GM18520 (cell line): ENCODE results near the gene ZFHX3.
A peak's percentile ranks its signal among the peaks of the same experiment; 100 is the strongest.
"Not testable (repeated sequence)": the region's sequence is repeated elsewhere in the genome, so short reads cannot be mapped to it uniquely, and the experiment has no call there.

Experiments used
- ATAC-seq: cut with Tn5 transposase; IDR thresholded peaks from one replicate; pipeline ENCODE4 v1.9.1; 2021; ENCODE audit not compliant: unreplicated experiment

ZFHX3 gene

DNA sequence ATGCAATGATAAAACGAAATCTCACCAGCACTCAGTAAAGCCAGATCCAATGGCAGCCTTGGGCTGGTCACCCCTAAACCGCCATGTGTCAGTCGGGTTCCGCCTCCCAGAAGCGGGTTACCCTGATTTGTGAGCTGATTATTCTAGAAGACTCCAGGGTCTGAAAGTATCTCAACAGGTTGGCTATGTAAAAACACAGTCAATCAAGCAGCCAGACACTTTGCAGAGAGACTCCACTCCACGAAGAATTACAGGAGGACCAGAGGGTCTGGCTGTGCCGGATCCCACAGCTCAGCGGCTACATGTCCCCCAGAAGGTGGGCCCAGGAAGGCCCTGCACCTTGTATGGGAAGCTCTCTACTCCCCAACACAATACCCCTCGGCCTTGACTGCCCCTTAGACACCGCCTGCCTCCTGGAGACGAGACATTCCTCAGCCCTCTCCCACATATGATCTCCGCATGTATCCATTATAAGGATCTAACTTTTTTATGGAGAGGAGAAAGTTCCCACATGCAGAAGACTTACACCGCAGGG is 23.3 kb downstream of the ZFHX3 start:
- no peak for ATAC-seq

DNA sequence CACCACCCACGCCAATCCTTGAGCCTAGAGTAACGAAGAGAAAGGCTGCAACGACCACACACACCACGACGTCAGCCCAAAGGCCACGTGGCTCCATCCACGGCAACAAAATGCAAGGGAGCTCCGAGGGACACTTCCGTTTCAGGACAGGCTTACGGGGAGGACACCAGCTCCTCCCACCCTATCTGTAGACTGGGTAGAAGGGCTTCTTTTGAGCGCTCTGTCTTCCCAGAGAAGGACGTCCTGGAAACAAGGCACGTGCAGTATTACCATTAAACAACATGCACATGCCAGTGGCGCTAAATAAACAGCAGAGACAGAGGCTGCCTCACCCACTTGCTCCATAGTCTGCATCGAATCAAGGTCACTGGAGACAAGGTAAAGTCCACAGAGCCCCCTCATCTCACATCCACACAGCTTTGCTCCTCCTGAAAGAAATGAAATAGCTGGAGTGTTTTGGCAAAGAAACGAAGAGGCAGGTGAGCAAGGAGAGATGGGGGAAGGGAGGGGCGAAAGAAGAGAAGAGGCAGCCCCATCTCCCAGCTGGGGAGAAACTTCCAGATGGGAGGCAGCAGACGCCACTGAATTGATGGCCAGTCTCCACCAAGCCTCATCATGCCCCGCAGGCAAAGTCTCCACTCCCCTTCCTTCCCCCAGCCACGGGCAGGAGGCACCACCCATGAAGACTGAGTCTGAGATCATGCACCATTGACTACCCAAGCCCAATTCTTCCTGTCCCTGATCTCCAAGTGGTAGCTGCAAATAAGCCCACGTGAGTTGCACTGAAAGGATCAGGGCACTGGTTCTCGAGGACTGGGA is 24.0 kb downstream of the ZFHX3 start:
- ATAC-seq = no peak

DNA sequence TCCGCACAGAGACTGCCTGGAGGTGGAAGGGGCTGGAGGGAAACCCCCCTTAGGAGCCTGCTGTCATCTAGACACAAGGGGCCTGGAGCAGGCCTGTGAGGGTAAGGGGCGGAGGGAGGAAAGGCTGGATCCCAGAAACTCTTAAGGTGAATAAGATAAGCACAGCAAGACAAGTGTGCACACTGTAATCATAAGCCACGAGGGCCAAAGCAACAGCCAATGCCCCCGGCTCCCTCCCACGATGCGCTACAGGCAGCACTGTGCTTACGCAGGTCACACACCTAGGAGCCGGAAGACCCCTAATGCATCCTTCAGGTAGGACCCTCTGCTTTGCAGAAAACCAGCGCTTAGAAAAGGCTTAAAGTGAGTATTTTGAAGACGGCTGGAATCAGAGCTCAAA is 24.6 kb downstream of the ZFHX3 start:
- no peak for ATAC-seq

DNA sequence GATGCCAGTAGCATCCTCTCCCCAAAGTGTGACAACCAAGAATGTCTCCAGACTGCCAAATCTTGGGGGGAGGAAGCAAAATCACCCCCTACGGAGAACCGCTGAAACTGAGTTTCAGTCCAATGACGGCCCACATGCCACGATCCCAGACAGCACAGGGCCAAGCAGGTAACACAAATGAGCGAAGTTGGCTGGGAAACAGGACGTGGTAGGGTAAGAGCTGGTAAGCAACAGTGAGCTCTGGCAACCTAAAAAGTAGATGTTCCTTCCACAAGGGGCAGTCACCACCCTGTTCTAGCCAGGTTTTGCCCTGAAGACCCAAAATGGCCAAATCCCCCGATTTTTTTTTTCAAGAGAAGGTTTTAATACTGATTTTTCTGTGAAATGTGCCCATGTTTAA is 25.4 kb downstream of the ZFHX3 start:
- ATAC-seq = no peak

DNA sequence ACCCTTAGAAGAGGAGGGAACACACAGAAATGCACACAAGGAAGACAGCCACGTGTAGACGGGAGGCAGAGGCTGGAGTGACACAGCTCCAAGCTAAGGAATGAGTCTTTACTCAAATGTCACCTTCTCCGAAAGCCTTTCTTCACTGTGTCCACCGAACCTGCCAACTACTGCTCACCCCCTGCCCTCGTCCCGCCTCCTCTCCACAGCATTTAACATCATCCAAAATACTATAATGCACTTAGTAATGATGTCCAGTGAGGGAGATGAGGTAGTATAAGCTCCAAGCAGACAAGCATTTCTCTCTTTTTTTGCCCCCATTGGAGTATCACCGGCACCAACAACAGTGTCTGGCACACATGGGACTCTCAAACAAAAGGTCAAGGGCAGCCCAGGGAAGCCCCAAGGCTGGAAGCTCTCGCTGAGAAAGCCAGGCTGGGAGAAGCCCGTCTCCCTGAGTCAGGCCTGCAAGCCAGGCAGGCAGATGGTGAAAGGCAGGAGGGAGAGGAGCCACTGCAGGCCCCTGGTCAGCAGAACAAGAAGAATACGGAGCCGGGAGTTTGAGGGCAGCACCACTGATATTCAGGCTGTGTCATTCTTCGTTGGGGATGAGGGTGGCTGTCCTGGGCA is 25.9 kb downstream of the ZFHX3 start:
- no peak for ATAC-seq

DNA sequence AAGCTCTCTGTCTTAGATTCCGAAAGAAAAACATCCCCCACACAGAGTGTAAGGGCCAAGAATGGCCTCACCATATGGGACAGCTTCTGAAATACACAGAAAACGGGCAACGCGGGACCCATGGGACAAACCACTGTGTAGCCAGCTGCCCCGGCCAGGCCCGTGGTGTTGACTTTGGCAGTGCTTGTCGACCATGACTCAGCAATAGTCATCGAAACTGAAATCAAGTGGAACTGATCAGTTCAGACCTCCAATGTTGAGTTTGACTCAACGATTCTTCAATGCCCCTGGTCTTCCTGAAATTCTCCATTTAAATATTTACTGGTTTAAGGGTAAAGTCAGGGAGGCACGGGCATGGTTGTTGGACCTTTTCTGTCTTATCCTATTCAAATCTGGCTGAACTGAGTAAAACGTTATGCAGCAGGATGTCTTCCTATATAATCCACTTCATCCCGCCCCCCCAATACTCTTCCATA is 27.5 kb downstream of the ZFHX3 start:
- ATAC-seq = no peak

DNA sequence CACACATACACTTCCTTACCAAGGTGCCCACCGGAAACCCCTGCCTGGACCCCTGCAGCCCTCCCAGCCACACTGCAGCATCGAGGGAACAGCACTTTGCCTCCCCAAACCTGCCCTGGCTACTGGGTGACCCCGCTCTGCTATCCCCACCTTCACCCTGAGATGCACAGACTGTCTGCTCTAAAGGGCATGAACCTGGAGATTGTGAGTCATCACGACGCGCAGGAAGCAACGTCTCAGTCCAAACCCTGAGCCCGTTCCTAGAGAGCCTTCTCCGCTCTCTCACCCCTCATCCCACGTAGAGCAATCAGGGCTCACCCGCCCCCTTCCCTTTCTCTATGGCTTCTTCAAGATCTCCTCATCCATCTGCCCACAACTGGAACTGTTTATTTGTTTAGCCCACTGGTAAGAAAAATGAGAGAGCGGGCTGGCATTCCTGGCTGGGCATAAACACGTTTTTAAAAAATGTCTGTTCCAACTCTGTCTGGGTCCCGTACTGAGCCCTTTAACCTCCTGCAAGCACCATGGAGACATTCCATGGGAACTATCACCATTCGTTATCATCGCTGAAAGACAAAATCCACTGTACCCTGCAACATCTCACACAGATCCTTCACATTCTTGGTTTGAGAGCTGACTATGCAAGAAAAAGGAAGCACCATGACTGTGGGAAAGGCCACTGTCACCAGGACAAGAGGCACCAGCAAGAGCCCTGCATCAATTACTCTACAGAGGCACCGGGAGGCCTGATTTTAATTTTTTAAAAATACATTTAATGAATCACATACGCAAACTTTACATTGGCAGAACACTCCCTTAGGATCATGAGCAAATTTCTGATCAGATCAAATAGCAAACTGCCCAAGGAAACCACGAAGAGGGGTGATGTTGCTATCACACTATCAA is 28.2 kb downstream of the ZFHX3 start:
- ATAC-seq = no peak

DNA sequence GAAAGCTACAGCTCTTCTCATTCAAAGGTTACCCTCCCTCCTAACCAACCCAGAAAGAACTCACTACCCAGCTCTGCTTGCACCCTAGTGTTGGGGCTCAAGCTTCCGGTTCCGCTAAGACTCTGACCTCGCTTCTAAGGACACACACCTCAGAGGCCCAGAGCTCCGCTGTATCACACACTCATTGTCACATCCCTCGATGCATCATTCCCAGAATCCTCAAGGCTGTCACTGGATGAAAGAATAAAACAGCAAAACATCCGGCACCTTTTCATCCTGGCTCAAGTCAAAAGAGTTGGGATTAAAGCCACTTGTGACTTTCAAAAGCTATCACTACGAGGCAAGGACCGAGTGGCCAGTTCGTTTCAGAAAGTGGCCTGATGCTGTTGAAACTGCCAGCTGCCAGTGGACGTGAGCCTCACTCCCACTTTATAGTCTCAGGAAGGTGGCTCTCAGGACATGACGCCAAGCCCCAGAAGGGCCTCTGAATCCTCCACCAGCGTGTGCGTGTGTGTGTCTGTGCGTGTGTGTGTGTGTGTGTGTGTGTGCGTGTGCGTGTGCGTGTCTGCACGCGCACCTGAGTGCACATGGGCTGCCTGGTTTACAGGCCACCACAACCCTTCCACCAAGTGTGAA is 29.0 kb downstream of the ZFHX3 start:
- no peak for ATAC-seq

DNA sequence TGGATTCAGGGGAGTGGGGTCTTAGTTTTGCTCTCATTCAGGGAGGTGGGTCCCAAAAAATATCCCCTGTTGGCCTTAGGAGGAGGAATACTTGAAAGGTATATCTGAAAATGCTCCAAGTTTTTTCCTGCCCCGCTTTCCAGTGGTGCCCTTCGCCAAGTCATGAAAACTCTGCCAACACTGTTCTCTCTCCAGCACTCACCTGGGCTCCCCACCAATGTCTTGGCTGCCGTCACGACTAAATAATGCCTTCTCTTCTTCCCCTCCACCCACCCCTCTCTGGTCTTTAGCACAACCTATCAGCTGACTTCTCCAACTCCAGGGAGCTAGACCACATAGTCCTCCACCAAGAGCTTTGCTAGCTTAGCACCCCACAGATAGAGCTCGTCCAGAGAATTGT is 30.6 kb downstream of the ZFHX3 start:
- no peak for ATAC-seq

DNA sequence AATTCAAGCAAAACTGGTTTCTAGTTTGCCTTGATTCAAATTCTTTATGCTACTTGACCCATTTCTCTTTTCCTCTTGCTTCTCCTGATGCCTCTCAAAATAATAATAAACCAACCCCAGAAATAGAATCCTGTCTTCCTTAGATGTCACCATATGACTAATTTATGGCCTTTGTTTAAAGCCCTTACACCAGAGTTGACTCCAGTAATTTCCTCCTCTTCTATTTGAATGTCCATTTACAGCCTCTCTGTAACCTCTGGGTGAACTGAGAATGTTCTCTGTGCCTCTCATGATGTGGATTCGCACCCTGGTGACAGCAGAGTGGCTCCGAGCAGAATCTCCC is 31.5 kb downstream of the ZFHX3 start:
- peak; percentile 26 for ATAC-seq

DNA sequence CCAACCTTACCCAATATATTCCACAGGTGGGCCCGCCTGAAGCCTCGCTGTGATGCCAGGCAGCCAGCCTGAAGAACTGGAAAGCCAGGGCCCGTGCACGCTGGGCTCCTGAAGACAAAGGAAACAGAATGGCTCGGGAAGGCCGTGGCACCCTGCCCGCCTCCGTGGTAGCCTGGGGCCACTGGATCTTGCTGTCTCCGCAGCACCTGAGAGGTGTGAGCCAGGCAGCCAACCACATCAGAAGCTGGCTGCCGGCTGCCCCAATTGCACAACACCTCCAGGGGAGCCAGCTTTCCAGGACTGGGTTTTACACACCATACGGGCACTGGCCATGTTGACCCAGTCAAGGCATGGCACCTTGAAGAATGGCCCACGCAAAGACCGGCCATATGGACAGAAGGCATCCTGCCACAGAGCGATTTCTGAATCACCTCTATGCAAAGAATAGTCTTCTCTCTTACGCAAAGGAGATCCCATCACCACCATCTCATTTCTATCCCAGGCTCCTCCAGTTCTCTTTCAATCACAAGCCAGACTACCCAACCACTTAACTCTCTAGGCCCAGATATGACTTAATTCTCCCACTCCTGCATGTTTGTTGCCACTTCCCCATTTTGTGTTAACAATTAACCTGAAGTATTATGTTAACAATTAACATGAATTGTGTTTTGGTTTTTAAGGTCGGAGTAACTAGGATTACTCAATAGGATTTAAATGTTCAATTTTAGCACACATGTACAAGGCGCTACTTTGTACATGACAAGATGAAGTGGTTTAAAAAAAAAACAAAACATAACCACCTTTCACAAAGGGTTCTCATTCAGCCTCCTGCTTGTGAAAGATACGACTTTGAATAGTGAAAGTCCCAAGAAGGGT is 32.1 kb downstream of the ZFHX3 start:
- peak; percentile 72 for ATAC-seq

DNA sequence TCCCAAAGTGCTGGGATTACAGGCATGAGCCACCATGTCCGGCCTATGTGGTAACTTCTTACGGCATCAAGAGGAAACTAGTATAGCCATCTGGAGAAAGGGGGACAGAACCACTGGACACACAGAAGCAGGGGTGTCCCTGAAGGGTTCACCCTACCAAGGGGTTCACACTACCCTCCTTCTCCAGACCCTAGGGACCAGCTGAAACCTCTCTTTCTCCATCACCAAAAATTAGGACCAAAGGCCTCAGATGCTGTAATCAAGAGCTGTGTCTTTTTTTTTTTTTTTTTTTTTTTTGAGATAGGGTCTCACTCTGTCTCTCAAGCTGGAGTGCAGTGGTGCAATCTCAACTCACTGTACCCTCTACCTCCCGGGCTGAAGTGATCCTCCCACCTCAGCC is 33.2 kb downstream of the ZFHX3 start:
- no peak for ATAC-seq

DNA sequence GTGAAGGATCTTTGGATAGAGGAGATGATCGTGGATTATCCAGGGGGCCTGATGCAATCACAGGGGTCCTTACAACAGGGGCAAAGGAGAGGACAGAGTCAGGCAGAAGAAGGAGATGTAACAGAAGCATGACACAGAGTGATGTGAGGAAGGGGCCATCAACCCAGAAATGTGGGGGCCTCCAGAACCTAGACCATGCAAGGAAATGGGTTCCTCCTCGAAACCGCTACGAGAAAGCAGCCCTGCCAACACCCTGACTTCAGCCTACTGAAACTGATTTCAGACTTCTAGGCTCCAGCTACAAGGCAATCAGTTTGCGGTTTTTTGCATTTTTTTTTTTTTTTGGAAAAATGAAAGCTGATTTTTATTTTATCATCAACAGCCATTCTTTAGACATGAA is 34.0 kb downstream of the ZFHX3 start:
- ATAC-seq = no peak

DNA sequence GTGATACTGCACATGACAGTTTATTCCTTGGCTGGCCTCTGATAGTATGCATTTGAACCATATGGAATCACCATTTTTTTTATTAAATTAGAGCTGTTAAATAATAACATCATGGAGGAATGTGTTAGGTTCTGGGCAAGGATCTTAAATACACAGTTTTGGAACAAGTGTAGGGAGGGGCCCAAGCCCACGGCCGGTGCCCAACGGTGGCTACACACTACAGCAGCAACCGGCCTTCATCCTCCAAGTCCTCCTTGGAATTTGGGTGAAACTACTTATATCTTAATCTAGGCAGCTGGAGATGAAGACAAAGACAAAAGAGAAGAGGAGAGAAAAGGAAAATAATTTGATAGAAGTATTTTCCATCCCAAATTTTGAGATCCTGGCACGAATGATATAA is 35.6 kb downstream of the ZFHX3 start:
- ATAC-seq = no peak

DNA sequence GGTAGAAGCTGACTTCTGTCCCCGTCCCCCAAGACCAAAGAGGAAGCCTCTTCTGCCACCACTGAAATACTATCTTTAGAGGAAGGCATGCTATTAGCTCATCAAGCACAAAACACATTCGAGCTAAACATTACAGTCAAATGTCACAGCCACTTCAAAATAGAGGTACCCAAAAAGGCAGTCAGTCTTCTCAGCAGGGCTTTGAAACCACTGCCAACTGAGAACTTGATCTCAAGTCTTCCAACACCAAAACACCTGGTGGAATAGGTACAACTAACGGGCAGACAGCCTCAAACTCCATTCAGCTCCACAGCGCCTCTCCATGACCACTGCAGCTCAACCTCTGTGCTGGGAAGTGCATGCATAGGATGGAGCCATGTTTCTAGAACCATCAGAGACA is 36.0 kb downstream of the ZFHX3 start:
- ATAC-seq = no peak

DNA sequence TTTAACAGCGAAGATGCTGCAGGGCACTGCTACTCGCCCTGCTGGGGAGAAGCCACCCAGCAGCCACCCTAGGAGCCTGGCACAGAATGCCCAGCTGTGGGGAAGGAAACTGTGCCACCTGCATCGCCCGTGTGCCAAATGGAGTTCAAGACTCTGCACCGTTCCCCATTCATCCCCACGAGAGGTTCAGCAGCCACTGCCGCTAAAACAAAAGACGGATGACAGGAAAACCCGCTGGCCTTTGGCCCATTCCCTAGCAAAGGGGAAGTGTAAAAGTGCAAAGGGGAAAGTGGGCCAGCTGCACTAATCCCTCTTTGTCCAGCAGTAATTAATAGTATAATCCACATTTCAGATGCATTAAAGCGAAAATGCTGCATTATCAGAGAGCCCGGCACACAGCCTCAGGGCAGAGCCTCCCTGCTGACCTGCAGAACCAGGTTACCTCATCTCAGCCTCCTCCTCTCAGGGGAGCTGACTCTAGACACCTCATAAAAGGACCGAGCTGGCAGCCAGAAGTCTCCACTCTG is 37.7 kb downstream of the ZFHX3 start:
- no peak for ATAC-seq

DNA sequence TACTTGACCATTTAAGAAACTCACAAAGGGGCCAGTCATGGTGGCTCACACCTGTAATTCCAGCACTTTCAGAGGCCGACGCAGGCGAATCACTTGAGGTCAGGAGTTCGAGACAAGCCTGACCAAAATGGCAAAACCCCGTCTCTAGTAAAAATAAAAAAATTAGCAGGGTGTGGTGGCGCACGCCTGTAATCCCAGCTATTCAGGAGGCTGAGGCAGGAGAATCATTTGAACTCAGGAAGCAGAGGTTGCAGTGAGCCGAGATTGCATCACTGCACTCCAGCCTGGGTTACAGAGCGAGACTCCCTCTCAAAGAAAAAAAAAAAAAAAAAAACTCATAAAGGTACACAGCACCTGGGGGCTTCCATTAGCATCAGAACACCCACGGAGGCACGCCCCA is 38.2 kb downstream of the ZFHX3 start:
- not testable (repeated sequence) for ATAC-seq

DNA sequence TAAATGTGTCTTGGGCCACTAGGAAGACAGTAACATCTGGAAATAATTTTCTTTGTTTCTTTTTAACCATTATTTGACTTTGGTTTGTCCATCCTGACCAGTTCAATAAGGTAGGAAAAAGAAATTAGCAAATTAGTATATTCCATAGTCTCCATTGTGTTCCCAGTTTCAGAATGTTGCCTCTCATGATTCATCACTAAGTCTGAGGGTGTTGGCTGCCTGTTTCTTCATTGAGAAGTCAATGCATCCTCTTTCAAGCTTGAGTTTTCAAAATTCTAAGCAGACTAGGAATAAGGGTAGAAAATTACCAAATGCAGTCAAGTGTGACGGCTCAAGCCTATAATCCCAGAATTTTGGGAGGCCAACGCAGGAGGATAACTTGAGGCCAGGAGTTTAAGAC is 41.9 kb downstream of the ZFHX3 start:
- no peak for ATAC-seq

DNA sequence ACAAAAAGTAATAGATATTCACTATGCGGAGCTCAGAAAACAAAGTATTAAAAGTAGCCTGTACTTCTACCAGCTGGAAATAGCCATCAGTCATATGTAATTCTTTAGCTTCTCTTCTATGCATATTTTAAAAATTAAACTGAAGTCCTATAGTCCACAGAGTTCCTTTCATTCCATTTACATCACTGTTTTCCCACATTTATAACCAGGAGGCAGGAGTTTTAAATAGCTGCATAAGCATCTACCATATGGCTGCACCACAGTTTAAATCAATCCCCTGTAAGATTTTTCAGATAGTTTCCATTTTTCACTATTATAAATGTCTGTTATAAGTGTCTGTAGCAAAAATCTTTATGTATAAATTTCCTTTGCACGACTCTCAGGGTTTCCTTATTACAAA is 45.1 kb downstream of the ZFHX3 start:
- no peak for ATAC-seq
